ENCODE measurements around the gene ARHGAP26.
A peak's percentile ranks its signal among the peaks of the same experiment; 100 is the strongest.
"Not testable (repeated sequence)": the region's sequence is repeated elsewhere in the genome, so short reads cannot be mapped to it uniquely, and the experiment has no call there.

Gene ARHGAP26

GRCh38 chr5:142994218-142994617, 224.0 kb downstream of the ARHGAP26 start:
- H3K9ac ChIP-seq (ENCODE audit: low read length), result no peak overlapping the region
- no peak overlapping the region for H3K4me3 ChIP-seq (ENCODE audit: low read depth, low read length, poor library complexity, severe bottlenecking)
- peaks cover 20% of the 10 kb centered on the region for H3K4me1 ChIP-seq (ENCODE audit: insufficient read depth, low read length, severe bottlenecking)
- no peaks in the 10 kb centered on the region; the same call in 1 of the 2 replicates for H3K36me3 ChIP-seq (ENCODE audit: insufficient read depth, low read length)
- TF ChIP-seq CTCF (IDR thresholded peaks at IDR 0.05; ENCODE audit: low read length), result no peak
- no peak for TF ChIP-seq EZH2 (IDR thresholded peaks at IDR 0.05; ENCODE audit: borderline replicate concordance, low read length)
- no peaks in the 10 kb centered on the region for H3K27me3 ChIP-seq (ENCODE audit: insufficient read depth, low read length)
- no peak overlapping the region for H3K27ac ChIP-seq (ENCODE audit: low read depth, low read length, poor library complexity, severe bottlenecking)
- H3K9me3 ChIP-seq (ENCODE audit: low read length), result no peaks in the 10 kb centered on the region
- no peak overlapping the region for H2AFZ ChIP-seq (ENCODE audit: low read length)
- no peaks in the 10 kb centered on the region for H3F3A ChIP-seq (ENCODE audit: insufficient read depth, low read length)
- no peaks in the 10 kb centered on the region for H3K79me2 ChIP-seq (ENCODE audit: insufficient read depth, low read length)
- H4K20me1 ChIP-seq (ENCODE audit: insufficient read depth, low read length), result no peaks in the 10 kb centered on the region
- no peak overlapping the region for H3K4me2 ChIP-seq (ENCODE audit: low read length)
- H3K9me2 ChIP-seq (ENCODE audit: low read depth, low read length), result no peaks in the 10 kb centered on the region

DNA sequence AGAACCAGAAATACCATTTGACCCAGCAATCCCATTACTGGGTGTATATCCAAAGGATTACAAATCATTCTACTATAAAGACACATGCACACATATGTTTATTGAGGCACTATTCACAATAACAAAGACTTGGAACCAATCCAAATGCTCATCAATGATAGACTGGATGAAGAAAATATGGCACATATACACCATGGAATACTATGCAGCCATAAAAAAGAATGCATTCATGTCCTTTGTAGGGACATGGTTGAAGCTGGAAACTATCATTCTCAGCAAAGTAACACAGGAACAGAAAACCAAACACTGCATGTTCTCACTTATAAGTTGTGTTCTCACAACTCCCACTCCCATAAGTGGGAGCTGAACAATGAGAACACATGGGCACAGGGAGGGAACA, 225.4 kb downstream of the ARHGAP26 start:
- H3K4me3 ChIP-seq (ENCODE audit: low read depth, low read length, poor library complexity, severe bottlenecking); H4K20me1 ChIP-seq (ENCODE audit: insufficient read depth, low read length); H3K27me3 ChIP-seq (ENCODE audit: insufficient read depth, low read length); H3K9me3 ChIP-seq (ENCODE audit: low read length); H3K4me2 ChIP-seq (ENCODE audit: low read length); H3F3A ChIP-seq (ENCODE audit: insufficient read depth, low read length); H3K79me2 ChIP-seq (ENCODE audit: insufficient read depth, low read length); H3K36me3 ChIP-seq (ENCODE audit: insufficient read depth, low read length); H3K27ac ChIP-seq (ENCODE audit: low read depth, low read length, poor library complexity, severe bottlenecking); H3K9me2 ChIP-seq (ENCODE audit: low read depth, low read length); H2AFZ ChIP-seq (ENCODE audit: low read length); H3K9ac ChIP-seq (ENCODE audit: low read length): not testable (repeated sequence)
- H3K4me1 ChIP-seq (ENCODE audit: insufficient read depth, low read length, severe bottlenecking), result peaks cover 24% of the 10 kb centered on the region

GRCh38 chr5:142997591-142997990, 227.4 kb downstream of the ARHGAP26 start:
- no peak overlapping the region for H3K4me3 ChIP-seq (ENCODE audit: low read depth, low read length, poor library complexity, severe bottlenecking)
- peak overlapping the region; percentile 60 for H3K27ac ChIP-seq (ENCODE audit: low read depth, low read length, poor library complexity, severe bottlenecking)
- no peak overlapping the region for H2AFZ ChIP-seq (ENCODE audit: low read length)
- H3K9ac ChIP-seq (ENCODE audit: low read length), result no peak overlapping the region
- H4K20me1 ChIP-seq (ENCODE audit: insufficient read depth, low read length), result no peaks in the 10 kb centered on the region
- no peaks in the 10 kb centered on the region for H3K36me3 ChIP-seq (ENCODE audit: insufficient read depth, low read length)
- no peaks in the 10 kb centered on the region for H3F3A ChIP-seq (ENCODE audit: insufficient read depth, low read length)
- H3K4me2 ChIP-seq (ENCODE audit: low read length), result no peak overlapping the region
- TF ChIP-seq CTCF (IDR thresholded peaks at IDR 0.05; ENCODE audit: low read length) (no peak), EZH2 (IDR thresholded peaks at IDR 0.05; ENCODE audit: borderline replicate concordance, low read length) (no peak)
- no peaks in the 10 kb centered on the region for H3K27me3 ChIP-seq (ENCODE audit: insufficient read depth, low read length)
- H3K79me2 ChIP-seq (ENCODE audit: insufficient read depth, low read length), result no peaks in the 10 kb centered on the region
- H3K4me1 ChIP-seq (ENCODE audit: insufficient read depth, low read length, severe bottlenecking), result peaks cover 38% of the 10 kb centered on the region
- H3K9me2 ChIP-seq (ENCODE audit: low read depth, low read length), result no peaks in the 10 kb centered on the region
- no peaks in the 10 kb centered on the region for H3K9me3 ChIP-seq (ENCODE audit: low read length)

GRCh38 chr5:142998316-142999020, 228.3 kb downstream of the ARHGAP26 start:
- Histone ChIP-seq H3K36me3 (ENCODE audit: insufficient read depth, low read length) (no peaks in the 10 kb centered on the region), H3K4me1 (ENCODE audit: insufficient read depth, low read length, severe bottlenecking) (peaks cover 47% of the 10 kb centered on the region), H3K9me3 (ENCODE audit: low read length) (no peaks in the 10 kb centered on the region), H3K27me3 (ENCODE audit: insufficient read depth, low read length) (no peaks in the 10 kb centered on the region), H4K20me1 (ENCODE audit: insufficient read depth, low read length) (no peaks in the 10 kb centered on the region), H3K9me2 (ENCODE audit: low read depth, low read length) (no peaks in the 10 kb centered on the region), H3K4me2 (ENCODE audit: low read length) (peak overlapping the region; percentile 56), H3K79me2 (ENCODE audit: insufficient read depth, low read length) (no peaks in the 10 kb centered on the region), H2AFZ (ENCODE audit: low read length) (peak overlapping the region; percentile 87; the same call in 1 of the 2 replicates), H3K4me3 (ENCODE audit: low read depth, low read length, poor library complexity, severe bottlenecking) (peak overlapping the region; percentile 9), H3K27ac (ENCODE audit: low read depth, low read length, poor library complexity, severe bottlenecking) (peak overlapping the region; percentile 60), H3K9ac (ENCODE audit: low read length) (peak overlapping the region; percentile 32; the same call in 1 of the 2 replicates), H3F3A (ENCODE audit: insufficient read depth, low read length) (no peaks in the 10 kb centered on the region)
- TF ChIP-seq CTCF (IDR thresholded peaks at IDR 0.05; ENCODE audit: low read length) (no peak), EZH2 (IDR thresholded peaks at IDR 0.05; ENCODE audit: borderline replicate concordance, low read length) (no peak)

DNA sequence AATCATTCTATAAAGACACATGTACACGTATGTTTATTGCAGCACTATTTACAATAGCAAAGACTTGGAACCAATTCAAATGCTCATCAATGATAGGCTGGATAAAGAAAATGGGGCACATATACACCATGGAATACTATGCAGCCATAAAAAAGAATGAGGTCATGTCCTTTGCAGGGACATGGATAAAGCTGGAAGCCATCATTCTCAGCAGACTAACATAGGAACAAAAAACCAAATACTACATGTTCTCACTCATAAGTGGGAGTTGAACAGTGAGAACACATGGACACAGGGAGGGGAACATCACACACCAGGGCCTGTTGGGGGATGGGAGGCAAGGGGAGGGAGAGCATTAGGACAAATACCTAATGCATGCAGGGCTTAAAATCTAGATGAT, 230.4 kb downstream of the ARHGAP26 start:
- H3K4me1 ChIP-seq (ENCODE audit: insufficient read depth, low read length, severe bottlenecking), result peaks cover 67% of the 10 kb centered on the region
- not testable (repeated sequence) for H3K9me2 ChIP-seq (ENCODE audit: low read depth, low read length)

More for the DNA sequence above, 230.4 kb downstream of the ARHGAP26 start:
- not testable (repeated sequence) for H3K4me2 ChIP-seq (ENCODE audit: low read length); H3K36me3 ChIP-seq (ENCODE audit: insufficient read depth, low read length); H4K20me1 ChIP-seq (ENCODE audit: insufficient read depth, low read length); H3K79me2 ChIP-seq (ENCODE audit: insufficient read depth, low read length); H3K9me3 ChIP-seq (ENCODE audit: low read length); H3F3A ChIP-seq (ENCODE audit: insufficient read depth, low read length); H2AFZ ChIP-seq (ENCODE audit: low read length); H3K9ac ChIP-seq (ENCODE audit: low read length); H3K27me3 ChIP-seq (ENCODE audit: insufficient read depth, low read length); H3K4me3 ChIP-seq (ENCODE audit: low read depth, low read length, poor library complexity, severe bottlenecking); H3K27ac ChIP-seq (ENCODE audit: low read depth, low read length, poor library complexity, severe bottlenecking)
